ENCODE data around the gene KLHDC7B.

DNA sequence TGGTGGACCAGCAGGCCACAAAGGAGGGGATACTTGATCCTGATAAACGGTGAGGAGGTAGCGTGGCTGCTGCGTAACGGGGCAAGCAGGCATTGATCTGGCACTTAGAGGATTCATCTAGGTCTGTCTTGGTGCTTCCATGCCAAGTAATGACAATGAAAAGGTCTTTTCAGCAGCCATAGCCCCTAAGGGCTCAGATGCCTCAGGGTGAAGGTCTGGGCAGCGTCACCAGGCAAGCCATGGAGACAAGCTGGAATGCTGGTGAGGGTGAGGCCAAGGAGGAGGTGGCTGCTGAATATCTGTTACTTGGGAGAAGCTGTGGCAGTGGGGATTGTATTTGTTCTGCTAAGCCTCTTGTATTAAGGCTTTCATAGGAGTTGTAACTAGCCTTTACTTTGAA, 41.7 kb downstream of the KLHDC7B start:
- TF ChIP-seq, protein P1, sequence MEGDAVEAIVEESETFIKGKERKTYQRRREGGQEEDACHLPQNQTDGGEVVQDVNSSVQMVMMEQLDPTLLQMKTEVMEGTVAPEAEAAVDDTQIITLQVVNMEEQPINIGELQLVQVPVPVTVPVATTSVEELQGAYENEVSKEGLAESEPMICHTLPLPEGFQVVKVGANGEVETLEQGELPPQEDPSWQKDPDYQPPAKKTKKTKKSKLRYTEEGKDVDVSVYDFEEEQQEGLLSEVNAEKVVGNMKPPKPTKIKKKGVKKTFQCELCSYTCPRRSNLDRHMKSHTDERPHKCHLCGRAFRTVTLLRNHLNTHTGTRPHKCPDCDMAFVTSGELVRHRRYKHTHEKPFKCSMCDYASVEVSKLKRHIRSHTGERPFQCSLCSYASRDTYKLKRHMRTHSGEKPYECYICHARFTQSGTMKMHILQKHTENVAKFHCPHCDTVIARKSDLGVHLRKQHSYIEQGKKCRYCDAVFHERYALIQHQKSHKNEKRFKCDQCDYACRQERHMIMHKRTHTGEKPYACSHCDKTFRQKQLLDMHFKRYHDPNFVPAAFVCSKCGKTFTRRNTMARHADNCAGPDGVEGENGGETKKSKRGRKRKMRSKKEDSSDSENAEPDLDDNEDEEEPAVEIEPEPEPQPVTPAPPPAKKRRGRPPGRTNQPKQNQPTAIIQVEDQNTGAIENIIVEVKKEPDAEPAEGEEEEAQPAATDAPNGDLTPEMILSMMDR (IDR thresholded peaks at IDR 0.05) = no peak
- TF ChIP-seq EP300 (IDR thresholded peaks at IDR 0.05) = no peak
